ENCODE measurements around the gene GNL2. TPM values are rescaled to one million over a fixed set of nuclear protein-coding genes. Genes with fewer than 3 reads are reported as not detected.
A peak's percentile ranks its signal among the peaks of the same experiment; 100 is the strongest.

GNL2 gene
- total and polyA plus RNA-seq, 9 of the 15 experiments (the other 6 are each of a cell fraction or from before 2014, with no cell fraction given), result 156 to 371 (median 263) TPM

GRCh38 chr1:37560401-37561132 is 35.2 kb downstream of the GNL2 start (continued):
- TF ChIP-seq, protein P1, sequence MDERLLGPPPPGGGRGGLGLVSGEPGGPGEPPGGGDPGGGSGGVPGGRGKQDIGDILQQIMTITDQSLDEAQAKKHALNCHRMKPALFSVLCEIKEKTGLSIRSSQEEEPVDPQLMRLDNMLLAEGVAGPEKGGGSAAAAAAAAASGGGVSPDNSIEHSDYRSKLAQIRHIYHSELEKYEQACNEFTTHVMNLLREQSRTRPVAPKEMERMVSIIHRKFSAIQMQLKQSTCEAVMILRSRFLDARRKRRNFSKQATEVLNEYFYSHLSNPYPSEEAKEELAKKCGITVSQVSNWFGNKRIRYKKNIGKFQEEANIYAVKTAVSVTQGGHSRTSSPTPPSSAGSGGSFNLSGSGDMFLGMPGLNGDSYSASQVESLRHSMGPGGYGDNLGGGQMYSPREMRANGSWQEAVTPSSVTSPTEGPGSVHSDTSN (CRISPR knock-in tag; IDR thresholded peaks at IDR 0.05; ENCODE audit: low read depth), result no peak
- TF ChIP-seq, protein P1 (tag; conservative IDR thresholded peaks at IDR 0.05; ENCODE audit: low read depth), result no peak
- TF ChIP-seq, protein P2, sequence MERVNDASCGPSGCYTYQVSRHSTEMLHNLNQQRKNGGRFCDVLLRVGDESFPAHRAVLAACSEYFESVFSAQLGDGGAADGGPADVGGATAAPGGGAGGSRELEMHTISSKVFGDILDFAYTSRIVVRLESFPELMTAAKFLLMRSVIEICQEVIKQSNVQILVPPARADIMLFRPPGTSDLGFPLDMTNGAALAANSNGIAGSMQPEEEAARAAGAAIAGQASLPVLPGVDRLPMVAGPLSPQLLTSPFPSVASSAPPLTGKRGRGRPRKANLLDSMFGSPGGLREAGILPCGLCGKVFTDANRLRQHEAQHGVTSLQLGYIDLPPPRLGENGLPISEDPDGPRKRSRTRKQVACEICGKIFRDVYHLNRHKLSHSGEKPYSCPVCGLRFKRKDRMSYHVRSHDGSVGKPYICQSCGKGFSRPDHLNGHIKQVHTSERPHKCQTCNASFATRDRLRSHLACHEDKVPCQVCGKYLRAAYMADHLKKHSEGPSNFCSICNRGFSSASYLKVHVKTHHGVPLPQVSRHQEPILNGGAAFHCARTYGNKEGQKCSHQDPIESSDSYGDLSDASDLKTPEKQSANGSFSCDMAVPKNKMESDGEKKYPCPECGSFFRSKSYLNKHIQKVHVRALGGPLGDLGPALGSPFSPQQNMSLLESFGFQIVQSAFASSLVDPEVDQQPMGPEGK (CRISPR knock-in tag; IDR thresholded peaks at IDR 0.05; ENCODE audit: borderline replicate concordance), result no peak
- TF ChIP-seq PTRF (tag; IDR thresholded peaks at IDR 0.05), result peak; percentile 71
- no peak for TF ChIP-seq ZBTB12 (CRISPR knock-in tag; IDR thresholded peaks at IDR 0.05)
- TF ChIP-seq FOXM1 (IDR thresholded peaks at IDR 0.05; ENCODE audit: low read depth), result no peak
- no peak for TF ChIP-seq FOXM1 (CRISPR knock-in tag; IDR thresholded peaks at IDR 0.05; ENCODE audit: low read depth)
- no peak for TF ChIP-seq NR1H2 (CRISPR knock-in tag; IDR thresholded peaks at IDR 0.05)
- peak; percentile 35; the same call in 1 of the 2 replicates for TF ChIP-seq TEAD2 (tag; IDR thresholded peaks at IDR 0.05)
- no peak for TF ChIP-seq ESRRB (CRISPR knock-in tag; IDR thresholded peaks at IDR 0.05; ENCODE audit: borderline replicate concordance)
- no peak for TF ChIP-seq NR2C1 (IDR thresholded peaks at IDR 0.05)
- TF ChIP-seq NR2C1 (tag; IDR thresholded peaks at IDR 0.05), result 0 out of 2 replicates have a peak, but pooled peaks have one; percentile 43
- no peak for TF ChIP-seq RUNX1 (IDR thresholded peaks at IDR 0.05; ENCODE audit: low read depth)
- 0 out of 2 replicates have a peak, but pooled peaks have one; percentile 57 for TF ChIP-seq KLF6 (CRISPR knock-in tag; IDR thresholded peaks at IDR 0.05; ENCODE audit: borderline replicate concordance)
- no peak for TF ChIP-seq SPI1 (IDR thresholded peaks at IDR 0.05; ENCODE audit: borderline replicate concordance, low read depth, low read length)
- TF ChIP-seq MTA1 (IDR thresholded peaks at IDR 0.05; ENCODE audit: borderline replicate concordance), result no peak
- TF ChIP-seq POLR2H (tag; IDR thresholded peaks at IDR 0.05; ENCODE audit: low read depth), result no peak
- no peak for TF ChIP-seq ZNF740 (CRISPR knock-in tag; IDR thresholded peaks at IDR 0.05)
- peak in 1 of 2 experiments; percentile 84; a peak in 2 of 4 replicates for TF ChIP-seq ZNF740 (tag; IDR thresholded peaks at IDR 0.05)
- TF ChIP-seq PHTF2 (CRISPR knock-in tag; IDR thresholded peaks at IDR 0.05), result no peak
